Measurements from ENCODE around the gene SEC16B. TPM values are rescaled to one million over a fixed set of nuclear protein-coding genes. Genes with fewer than 3 reads are reported as not detected.
A peak's percentile ranks its signal among the peaks of the same experiment; 100 is the strongest.

The SEC16B gene
- total RNA-seq, 2 donors from 2014 or later: 0.90 to 1.7 TPM

DNA sequence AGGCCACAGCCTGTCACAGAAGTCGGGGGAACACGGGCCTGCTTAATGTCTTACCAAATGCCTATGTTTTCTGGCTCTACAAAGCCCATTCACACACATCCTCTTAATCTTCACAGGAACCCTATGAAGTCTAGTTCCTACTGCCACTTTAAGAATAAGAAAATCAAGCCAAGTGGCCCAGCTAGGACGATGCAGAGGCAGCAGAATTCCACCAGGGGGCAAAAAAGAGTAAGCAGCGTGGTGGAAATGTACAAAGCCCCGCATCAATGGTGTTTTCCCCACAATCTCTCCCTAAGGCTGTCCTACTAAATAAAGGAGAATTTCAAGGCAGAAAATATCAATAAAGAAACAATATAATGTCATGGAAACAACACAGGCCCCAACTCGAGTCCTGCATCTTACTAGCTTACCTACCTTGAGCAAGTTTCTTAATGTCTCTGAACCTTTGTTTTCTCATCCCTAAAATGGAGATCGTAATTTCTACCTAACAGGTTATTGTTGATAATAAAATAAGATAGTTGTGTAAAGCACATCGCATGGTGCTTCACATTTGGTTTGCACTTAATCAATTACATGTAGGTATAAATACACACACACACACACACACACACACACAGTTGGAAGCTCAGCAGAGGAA lies 21.4 kb downstream of the SEC16B start:
- H3K4me1 Mint-ChIP-seq: peaks cover 5% of the 10 kb centered on the region
- DNase-seq: peak; percentile 89
- H3K27me3 Mint-ChIP-seq (ENCODE audit: insufficient read depth): peaks cover 9% of the 10 kb centered on the region
- Histone ChIP-seq H3K27me3 (ENCODE audit: control insufficient read depth, insufficient read depth, low read length, poor library complexity, severe bottlenecking) (peaks cover 15% of the 10 kb centered on the region), H3K4me1 (ENCODE audit: control insufficient read depth, insufficient read depth, low read length) (no peaks in the 10 kb centered on the region), H3K36me3 (ENCODE audit: control insufficient read depth, insufficient read depth, low read length) (no peaks in the 10 kb centered on the region), H3K4me3 (ENCODE audit: low read length) (no peak overlapping the region), H3K27ac (ENCODE audit: low read depth, low read length) (no peak overlapping the region), H3K9me3 (ENCODE audit: control insufficient read depth, low read length) (no peaks in the 10 kb centered on the region), H3K9ac (ENCODE audit: extremely low read depth, low read length, poor library complexity, severe bottlenecking) (no peak overlapping the region)
- no peak overlapping the region for H3K27ac Mint-ChIP-seq
- no peak overlapping the region for H3K4me3 Mint-ChIP-seq
- TF ChIP-seq, protein P1, sequence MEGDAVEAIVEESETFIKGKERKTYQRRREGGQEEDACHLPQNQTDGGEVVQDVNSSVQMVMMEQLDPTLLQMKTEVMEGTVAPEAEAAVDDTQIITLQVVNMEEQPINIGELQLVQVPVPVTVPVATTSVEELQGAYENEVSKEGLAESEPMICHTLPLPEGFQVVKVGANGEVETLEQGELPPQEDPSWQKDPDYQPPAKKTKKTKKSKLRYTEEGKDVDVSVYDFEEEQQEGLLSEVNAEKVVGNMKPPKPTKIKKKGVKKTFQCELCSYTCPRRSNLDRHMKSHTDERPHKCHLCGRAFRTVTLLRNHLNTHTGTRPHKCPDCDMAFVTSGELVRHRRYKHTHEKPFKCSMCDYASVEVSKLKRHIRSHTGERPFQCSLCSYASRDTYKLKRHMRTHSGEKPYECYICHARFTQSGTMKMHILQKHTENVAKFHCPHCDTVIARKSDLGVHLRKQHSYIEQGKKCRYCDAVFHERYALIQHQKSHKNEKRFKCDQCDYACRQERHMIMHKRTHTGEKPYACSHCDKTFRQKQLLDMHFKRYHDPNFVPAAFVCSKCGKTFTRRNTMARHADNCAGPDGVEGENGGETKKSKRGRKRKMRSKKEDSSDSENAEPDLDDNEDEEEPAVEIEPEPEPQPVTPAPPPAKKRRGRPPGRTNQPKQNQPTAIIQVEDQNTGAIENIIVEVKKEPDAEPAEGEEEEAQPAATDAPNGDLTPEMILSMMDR (conservative IDR thresholded peaks at IDR 0.05): peak; percentile 95
- H3K36me3 Mint-ChIP-seq (ENCODE audit: low read depth): no peaks in the 10 kb centered on the region
- no peaks in the 10 kb centered on the region for H3K9me3 Mint-ChIP-seq
- 18% methylated on average over 7 of the region's 8 CpGs; no CpG with 5 or more reads in 1 of the 2 experiments for WGBS, 2 experiments (ENCODE audit: insufficient coverage in 1 of 2, insufficient read length in 1 of 2)

DNA sequence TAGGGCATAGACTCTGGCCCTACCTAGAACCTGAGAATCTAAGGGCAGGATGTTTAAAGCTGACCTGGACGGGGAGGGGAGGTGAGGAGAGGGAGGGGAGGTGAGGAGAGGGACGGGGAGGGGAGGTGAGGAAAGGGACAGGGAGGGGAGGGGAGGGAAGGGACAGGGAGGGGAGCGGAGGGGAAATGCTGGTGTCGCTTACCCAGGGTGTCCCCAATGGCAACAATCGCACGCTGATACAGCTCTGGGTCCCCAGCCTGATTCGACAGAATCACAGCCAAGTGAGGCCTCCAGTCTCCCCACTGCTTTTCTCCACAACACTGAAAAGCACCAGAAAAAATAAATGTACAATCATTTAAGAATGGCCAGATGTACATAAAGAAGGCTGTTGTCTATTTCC lies 22.2 kb downstream of the SEC16B start:
- DNase-seq: no peak
- peaks cover 9% of the 10 kb centered on the region for H3K27me3 Mint-ChIP-seq (ENCODE audit: insufficient read depth)
- Histone ChIP-seq H3K27me3 (ENCODE audit: control insufficient read depth, insufficient read depth, low read length, poor library complexity, severe bottlenecking) (peaks cover 15% of the 10 kb centered on the region), H3K4me3 (ENCODE audit: low read length) (no peak overlapping the region), H3K27ac (ENCODE audit: low read depth, low read length) (no peak overlapping the region), H3K4me1 (ENCODE audit: control insufficient read depth, insufficient read depth, low read length) (no peaks in the 10 kb centered on the region), H3K36me3 (ENCODE audit: control insufficient read depth, insufficient read depth, low read length) (no peaks in the 10 kb centered on the region), H3K9ac (ENCODE audit: extremely low read depth, low read length, poor library complexity, severe bottlenecking) (no peak overlapping the region), H3K9me3 (ENCODE audit: control insufficient read depth, low read length) (no peaks in the 10 kb centered on the region)
- H3K9me3 Mint-ChIP-seq: no peaks in the 10 kb centered on the region
- H3K27ac Mint-ChIP-seq: no peak overlapping the region
- 94% methylated on average over 6 of the region's 7 CpGs; no CpG with 5 or more reads in 1 of the 2 experiments for WGBS, 2 experiments (ENCODE audit: insufficient coverage in 1 of 2, insufficient read length in 1 of 2)
- no peak overlapping the region for H3K4me3 Mint-ChIP-seq
- no peaks in the 10 kb centered on the region for H3K36me3 Mint-ChIP-seq (ENCODE audit: low read depth)
- H3K4me1 Mint-ChIP-seq: peaks cover 5% of the 10 kb centered on the region
- TF ChIP-seq, protein P1 (conservative IDR thresholded peaks at IDR 0.05): no peak

DNA sequence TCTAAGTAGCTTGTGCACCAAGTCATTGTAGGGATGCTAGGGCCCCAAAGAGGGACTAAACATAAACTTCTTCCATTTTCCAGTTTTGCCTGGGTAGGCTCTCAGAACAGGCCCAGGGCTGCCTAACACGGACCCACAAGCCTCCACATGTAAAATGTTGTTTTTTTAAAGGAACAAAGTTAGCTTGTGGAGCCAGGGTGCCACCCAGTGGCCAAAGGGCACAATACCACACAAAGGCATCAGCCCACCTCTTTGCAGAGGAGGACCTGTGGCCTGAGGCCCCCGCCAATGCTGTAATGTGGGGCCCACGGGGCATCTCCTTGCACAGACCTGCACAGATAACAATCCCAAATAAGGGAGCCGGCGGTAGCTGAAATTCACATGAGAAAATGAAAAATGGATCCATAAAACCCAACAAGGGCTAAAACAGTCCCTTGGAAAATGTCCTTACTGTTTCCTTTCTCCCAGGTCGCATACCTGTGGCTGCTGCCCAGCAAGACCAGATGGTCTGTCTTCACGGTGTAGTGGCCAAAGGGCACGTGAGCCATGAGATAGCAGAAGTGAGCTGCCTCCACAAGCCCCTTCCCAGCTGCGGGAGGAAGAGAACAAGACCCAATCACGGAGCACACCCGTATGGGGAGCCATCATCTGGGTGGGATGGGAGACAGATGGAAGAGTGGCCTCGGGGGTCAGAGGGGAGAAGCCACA lies 23.8 kb downstream of the SEC16B start:
- Mint-ChIP-seq H3K4me3 (no peak overlapping the region), H3K27ac (no peak overlapping the region), H3K27me3 (ENCODE audit: insufficient read depth) (peaks cover 9% of the 10 kb centered on the region), H3K4me1 (peaks cover 5% of the 10 kb centered on the region), H3K36me3 (ENCODE audit: low read depth) (no peaks in the 10 kb centered on the region), H3K9me3 (no peaks in the 10 kb centered on the region)
- Histone ChIP-seq H3K4me1 (ENCODE audit: control insufficient read depth, insufficient read depth, low read length) (no peaks in the 10 kb centered on the region), H3K36me3 (ENCODE audit: control insufficient read depth, insufficient read depth, low read length) (no peaks in the 10 kb centered on the region), H3K27me3 (ENCODE audit: control insufficient read depth, insufficient read depth, low read length, poor library complexity, severe bottlenecking) (peaks cover 11% of the 10 kb centered on the region), H3K4me3 (ENCODE audit: low read length) (no peak overlapping the region), H3K9me3 (ENCODE audit: control insufficient read depth, low read length) (no peaks in the 10 kb centered on the region), H3K27ac (ENCODE audit: low read depth, low read length) (no peak overlapping the region), H3K9ac (ENCODE audit: extremely low read depth, low read length, poor library complexity, severe bottlenecking) (no peak overlapping the region)
- WGBS, 2 experiments (ENCODE audit: insufficient coverage in 1 of 2, insufficient read length in 1 of 2): 49 to 64% methylated on average over 6 to 12 of the region's 12 CpGs
- DNase-seq: peak; percentile 93
- TF ChIP-seq, protein P1 (conservative IDR thresholded peaks at IDR 0.05): peak; percentile 92

Measured in endodermal cell (in vitro differentiated cells).